HepG2 (cell line): ENCODE data around the gene NFX1. TPM values are rescaled to one million over a fixed set of nuclear protein-coding genes. Genes with fewer than 3 reads are reported as not detected.
A peak's percentile ranks its signal among the peaks of the same experiment; 100 is the strongest.

Experiments used
- CHD4 ChIP-seq: fragments of 200-600 bp; sonication (generic); IDR thresholded peaks from 2 replicates; pipeline ENCODE4 v1.7.0; 2017; ENCODE audit warnings: mild to moderate bottlenecking, low read length, borderline replicate concordance
- EZH2 ChIP-seq: conservative IDR thresholded peaks from 2 replicates; pipeline ENCODE4 v1.6.1; 2012; ENCODE audit warnings: mild to moderate bottlenecking, low read depth, low read length, moderate library complexity
- GLMP ChIP-seq: sonication (generic); formaldehyde crosslinking; IDR thresholded peaks from 2 replicates; pipeline ENCODE4 v1.9.0; 2021; ENCODE audit warnings: missing genetic modification reagents, mild to moderate bottlenecking, borderline replicate concordance
- HMGXB4 ChIP-seq, 2 experiments: sonication (generic) in 1 of 2; formaldehyde crosslinking in 1 of 2; IDR thresholded peaks; 2 replicates each; pipeline versions ENCODE4 v1.4.0 to v1.6.1; 2018 to 2020; ENCODE audit warnings: missing genetic modification reagents in 2 of 2, borderline replicate concordance in 1 of 2, low read depth in 1 of 2, mild to moderate bottlenecking in 1 of 2, missing biosample characterization in 1 of 2
- KMT2A ChIP-seq: sonication (generic); formaldehyde crosslinking; IDR thresholded peaks from 2 replicates; pipeline ENCODE4 v1.4.0; 2020; ENCODE audit warnings: missing genetic modification reagents
- MED1 ChIP-seq: sonication (generic); formaldehyde crosslinking; IDR thresholded peaks from 2 replicates; pipeline ENCODE4 v1.4.0; 2020; ENCODE audit warnings: missing genetic modification reagents
- NPAS2 ChIP-seq: sonication (generic); formaldehyde crosslinking; IDR thresholded peaks from 2 replicates; pipeline ENCODE4 v1.8.0; 2022; ENCODE audit warnings: mild to moderate bottlenecking, missing genetic modification reagents, borderline replicate concordance
- ZNF142 ChIP-seq: sonication (generic); formaldehyde crosslinking; IDR thresholded peaks from 2 replicates; pipeline ENCODE4 v1.4.0; 2020; ENCODE audit warnings: missing genetic modification reagents
- ZNF251 ChIP-seq: sonication (generic); formaldehyde crosslinking; IDR thresholded peaks from 2 replicates; pipeline ENCODE4 v1.9.0; 2021; ENCODE audit warnings: mild to moderate bottlenecking, missing genetic modification reagents
- ZNF274 ChIP-seq: sonication (generic); formaldehyde crosslinking; IDR thresholded peaks from 2 replicates; pipeline ENCODE4 v1.5.1; 2020; ENCODE audit warnings: mild to moderate bottlenecking, missing genetic modification reagents
- ZNF350 ChIP-seq: sonication (generic); formaldehyde crosslinking; IDR thresholded peaks from 2 replicates; pipeline ENCODE4 v1.4.0; 2020; ENCODE audit warnings: mild to moderate bottlenecking, low read depth, missing genetic modification reagents, borderline replicate concordance
- ZNF547 ChIP-seq: sonication (generic); formaldehyde crosslinking; IDR thresholded peaks from 2 replicates; pipeline ENCODE4 v1.5.1; 2020; ENCODE audit warnings: mild to moderate bottlenecking, missing genetic modification reagents
- ZNF841 ChIP-seq: sonication (generic); formaldehyde crosslinking; IDR thresholded peaks from 2 replicates; pipeline ENCODE4 v1.8.1; 2023; ENCODE audit warnings: missing genetic modification reagents, borderline replicate concordance
- ZSCAN30 ChIP-seq: sonication (generic); formaldehyde crosslinking; IDR thresholded peaks from 2 replicates; pipeline ENCODE4 v1.5.0; 2020; ENCODE audit warnings: mild to moderate bottlenecking, missing genetic modification reagents
- ZXDC ChIP-seq: sonication (generic); formaldehyde crosslinking; IDR thresholded peaks from 2 replicates; pipeline ENCODE4 v1.5.0; 2020; ENCODE audit warnings: mild to moderate bottlenecking, missing genetic modification reagents
- ZZZ3 ChIP-seq: sonication (generic); formaldehyde crosslinking; IDR thresholded peaks from 2 replicates; pipeline ENCODE4 v1.4.0; 2020; ENCODE audit warnings: missing genetic modification reagents, mild to moderate bottlenecking, borderline replicate concordance
- polyA plus RNA-seq, 8 experiments: library from polyadenylated mRNA; depleted of rRNA in 3 of 8; stranded (reverse) in 7 of 8; unstranded in 1 of 8; fragments of >200 nt; fragmentation: Illumina TruSeq in 4 of 8; extraction: Trizol in 4 of 8; gene quantifications; 2 replicates each; pipeline versions ENCODE4 v1.2.1 to v1.2.3, GENCODE V29; 2011 to 2016; ENCODE audit warnings: low read depth in 4 of 8, missing spikeins in 1 of 8, mixed read lengths in 1 of 8; ENCODE audit not compliant: insufficient read depth in 1 of 8
- total RNA-seq, 5 experiments: library from RNA; depleted of rRNA; stranded (reverse); fragments of >200 nt; fragmentation: Illumina TruSeq; extraction: Trizol; gene quantifications; 2 replicates each; pipeline ENCODE4 v1.2.3, GENCODE V29; 2016; ENCODE audit warnings: low read depth in 1 of 5

The NFX1 gene
- total and polyA plus RNA-seq, 2 of the 13 experiments (the other 11 are each of a cell fraction or from before 2014, with no cell fraction given): 23.9 to 27.5 TPM

- TF ChIP-seq ZNF142 (no peak), MED1 (CRISPR knock-in tag) (peak; percentile 97), ZNF274 (CRISPR knock-in tag) (peak; percentile 89), HMGXB4 (CRISPR knock-in tag; IDR thresholded peaks at IDR 0.05; ENCODE audit: borderline replicate concordance in 1 of 2, low read depth in 1 of 2) (peak; percentile 62 to 95; a peak in 2 of 4 replicates), ZNF350 (peak; percentile 97), ZSCAN30 (CRISPR knock-in tag) (no peak), ZNF841 (CRISPR knock-in tag) (peak; percentile 61; the same call in 1 of the 2 replicates), NPAS2 (CRISPR knock-in tag) (no peak), KMT2A (CRISPR knock-in tag) (peak; percentile 44; the same call in 1 of the 2 replicates), ZNF547 (CRISPR knock-in tag) (peak; percentile 78; the same call in 1 of the 2 replicates), ZXDC (CRISPR knock-in tag) (no peak; the same call in 1 of the 2 replicates), CHD4 (no peak), GLMP (CRISPR knock-in tag) (no peak), ZZZ3 (CRISPR knock-in tag) (no peak), ZNF251 (no peak), EZH2 (no peak)
These were observed 125.3 kb downstream of the NFX1 start (continued) for GRCh38 chr9:33415501-33416038.
